ENCODE data around the gene SHISAL2A. TPM values are rescaled to one million over a fixed set of nuclear protein-coding genes. Genes with fewer than 3 reads are reported as not detected.

The SHISAL2A gene
- total and polyA plus RNA-seq, 2 of the 8 experiments (the other 6 are each of a cell fraction or from before 2014, with no cell fraction given) = 0.74 to 2.1 TPM

- peaks cover 26 to 38% (median 36%) of the 10 kb centered on the region in 4 experiments for H3K27me3 ChIP-seq (replicated peaks in 1 of 4; ENCODE audit: control insufficient read depth in 3 of 4, extremely low read depth in 1 of 4, insufficient read depth in 3 of 4, low read length in 3 of 4)
- no peak overlapping the region; the same call in 1 of the 2 replicates for H2BK5ac ChIP-seq (ENCODE audit: low read depth, low read length)
- peaks cover 7% of the 10 kb centered on the region; the same call in 1 of the 2 replicates for H3K23me2 ChIP-seq (ENCODE audit: low read depth, low read length)
- no peak overlapping the region for H2AFZ ChIP-seq (ENCODE audit: low read length)
- H3K4me2 ChIP-seq (ENCODE audit: insufficient read depth in 1 of 2, low read depth in 2 of 2, low read length in 2 of 2) = peak overlapping the region in 1 of 2 experiments; percentile 58; a peak in 1 of 4 replicates
- no peak overlapping the region for H3K23ac ChIP-seq (ENCODE audit: insufficient read length)
- H3K27ac ChIP-seq (ENCODE audit: low read depth, low read length) = no peak overlapping the region
- FAIRE-seq (no peak), DNase-seq (ENCODE audit: low read depth in 1 of 2, low spot score in 2 of 2) (no peak)
- no peaks in the 10 kb centered on the region for H3K36me3 ChIP-seq (ENCODE audit: control insufficient read depth in 2 of 4, insufficient read depth in 4 of 4, low read length in 3 of 4)
- ChIA-PET CTCF (ENCODE audit: partially characterized antibody) (interaction anchor here (0.5 to 2.2 kb wide), 7 partner anchors 20 to 208 kb away, joined by 3 to 4 read pairs (median 3); no protein-coding TSS in a partner anchor), POLR2A (ENCODE audit: partially characterized antibody) (interaction anchor here (0.6 to 1.9 kb wide), 4 partner anchors 31 to 263 kb away, joined by 3 to 9 read pairs (median 4); partner anchors contain the start of genes GPX7, ORC1 and PRPF38A)
- H4K20me1 ChIP-seq (replicated peaks in 1 of 2; ENCODE audit: control insufficient read depth in 1 of 2, insufficient read depth in 2 of 2, low read length in 2 of 2) = no peaks in the 10 kb centered on the region
- no peak overlapping the region; a peak in 1 of 8 replicates for H3K4me3 ChIP-seq (ENCODE audit: extremely low read depth in 1 of 4, insufficient read depth in 2 of 4, low read depth in 3 of 4, low read length in 4 of 4)
- H2AK5ac ChIP-seq (ENCODE audit: low read depth, low read length) = peak overlapping the region; percentile 86; the same call in 1 of the 2 replicates
- H4K91ac ChIP-seq (replicated peaks; ENCODE audit: insufficient read length, low read length) = no peak overlapping the region
- WGBS, 2 experiments (ENCODE audit: extremely low coverage in 1 of 2, insufficient coverage in 1 of 2, insufficient read length in 1 of 2, insufficient replicate concordance in 2 of 2, low coverage in 1 of 2, low lambda C conversion rate in 2 of 2, missing lambda C conversion rate in 1 of 2) = 86% methylated on average over 8 of the region's 8 CpGs; no CpG with 5 or more reads in 1 of the 2 experiments
- H3K9me3 ChIP-seq (ENCODE audit: insufficient read depth in 2 of 2, low read depth in 1 of 2, low read length in 1 of 2) = no peaks in the 10 kb centered on the region
- no peak overlapping the region for H4K5ac ChIP-seq (ENCODE audit: insufficient read length, low read depth, low read length)
- peak overlapping the region; percentile 13 for H3K56ac ChIP-seq (replicated peaks; ENCODE audit: insufficient read length, low read depth, low read length)
- H3K4ac ChIP-seq (replicated peaks; ENCODE audit: insufficient read length, low read depth, low read length) = no peak overlapping the region
- no peak overlapping the region for H3K14ac ChIP-seq (ENCODE audit: insufficient read length)
- peak overlapping the region; percentile 89 for H2BK12ac ChIP-seq (ENCODE audit: low read depth, low read length)
- H2BK20ac ChIP-seq (ENCODE audit: low read length) = peak overlapping the region; percentile 34; the same call in 1 of the 2 replicates
- H3K4me1 ChIP-seq (replicated peaks in 1 of 4; ENCODE audit: control insufficient read depth in 3 of 4, insufficient read depth in 4 of 4, low read length in 3 of 4) = peaks cover 3 to 10% (median 6%) of the 10 kb centered on the region in 4 experiments; a peak in 6 of 7 replicates
- no peak overlapping the region for H2BK120ac ChIP-seq (replicated peaks; ENCODE audit: low read depth, low read length)
- peak overlapping the region; percentile 83; the same call in 1 of the 2 replicates for H2BK15ac ChIP-seq (ENCODE audit: low read length)
- no peaks in the 10 kb centered on the region for H3K79me1 ChIP-seq (ENCODE audit: low read depth, low read length)
- no peak overlapping the region for H3K18ac ChIP-seq (ENCODE audit: extremely low read depth, low read length)
- no peak overlapping the region for H4K8ac ChIP-seq (ENCODE audit: extremely low read depth, insufficient read depth, low read length)
- H3K79me2 ChIP-seq (ENCODE audit: control insufficient read depth in 1 of 2, insufficient read depth in 2 of 2, low read length in 2 of 2) = no peaks in the 10 kb centered on the region
- H3K9ac ChIP-seq (replicated peaks in 1 of 4; ENCODE audit: extremely low read depth in 1 of 4, low read depth in 3 of 4, low read length in 3 of 4) = no peak overlapping the region
- TF ChIP-seq SP2 (IDR thresholded peaks at IDR 0.05; ENCODE audit: low read length) = no peak
- TF ChIP-seq RFX5 (IDR thresholded peaks at IDR 0.05; ENCODE audit: borderline replicate concordance, low read depth, low read length) = no peak
- no peak for TF ChIP-seq SP1 (IDR thresholded peaks at IDR 0.05; ENCODE audit: low read depth, low read length)
- no peak for TF ChIP-seq CTBP2 (IDR thresholded peaks at IDR 0.05; ENCODE audit: borderline replicate concordance, insufficient read depth, insufficient read length, low read length)
- no peak for TF ChIP-seq YY1 (IDR thresholded peaks at IDR 0.05; ENCODE audit: low read depth, low read length)
- TF ChIP-seq RNF2 (IDR thresholded peaks at IDR 0.05; ENCODE audit: borderline replicate concordance, low read depth, low read length, missing control alignments, poor library complexity, severe bottlenecking) = no peak
- TF ChIP-seq TEAD4 (IDR thresholded peaks at IDR 0.05; ENCODE audit: low read depth, low read length) = no peak
- no peak for TF ChIP-seq PHF8 (conservative IDR thresholded peaks at IDR 0.05; ENCODE audit: low read depth, low read length)
- TF ChIP-seq GTF2F1 (IDR thresholded peaks at IDR 0.05; ENCODE audit: borderline replicate concordance, low read depth, low read length) = no peak
- no peak for TF ChIP-seq EGR1 (IDR thresholded peaks at IDR 0.05; ENCODE audit: borderline replicate concordance, low read depth, low read length)
- no peak for TF ChIP-seq CREB1 (IDR thresholded peaks at IDR 0.05)
- TF ChIP-seq ATF3 (IDR thresholded peaks at IDR 0.05; ENCODE audit: insufficient read depth, low read depth, low read length) = no peak
These were observed 1.1 kb upstream of the SHISAL2A start for GRCh38 chr1:52631759-52632331.

Measured in H1 (cell line).